HG02759 (cell line): ENCODE data around the gene DNM2.
"Not testable (repeated sequence)": the region's sequence is repeated elsewhere in the genome, so short reads cannot be mapped to it uniquely, and the experiment has no call there.

ENCODE experiments used
- ATAC-seq: cut with Tn5 transposase; IDR thresholded peaks from one replicate; pipeline ENCODE4 v1.9.1; 2021; ENCODE audit warnings: mild to moderate bottlenecking, moderate library complexity; ENCODE audit not compliant: unreplicated experiment

DNM2 gene

DNA sequence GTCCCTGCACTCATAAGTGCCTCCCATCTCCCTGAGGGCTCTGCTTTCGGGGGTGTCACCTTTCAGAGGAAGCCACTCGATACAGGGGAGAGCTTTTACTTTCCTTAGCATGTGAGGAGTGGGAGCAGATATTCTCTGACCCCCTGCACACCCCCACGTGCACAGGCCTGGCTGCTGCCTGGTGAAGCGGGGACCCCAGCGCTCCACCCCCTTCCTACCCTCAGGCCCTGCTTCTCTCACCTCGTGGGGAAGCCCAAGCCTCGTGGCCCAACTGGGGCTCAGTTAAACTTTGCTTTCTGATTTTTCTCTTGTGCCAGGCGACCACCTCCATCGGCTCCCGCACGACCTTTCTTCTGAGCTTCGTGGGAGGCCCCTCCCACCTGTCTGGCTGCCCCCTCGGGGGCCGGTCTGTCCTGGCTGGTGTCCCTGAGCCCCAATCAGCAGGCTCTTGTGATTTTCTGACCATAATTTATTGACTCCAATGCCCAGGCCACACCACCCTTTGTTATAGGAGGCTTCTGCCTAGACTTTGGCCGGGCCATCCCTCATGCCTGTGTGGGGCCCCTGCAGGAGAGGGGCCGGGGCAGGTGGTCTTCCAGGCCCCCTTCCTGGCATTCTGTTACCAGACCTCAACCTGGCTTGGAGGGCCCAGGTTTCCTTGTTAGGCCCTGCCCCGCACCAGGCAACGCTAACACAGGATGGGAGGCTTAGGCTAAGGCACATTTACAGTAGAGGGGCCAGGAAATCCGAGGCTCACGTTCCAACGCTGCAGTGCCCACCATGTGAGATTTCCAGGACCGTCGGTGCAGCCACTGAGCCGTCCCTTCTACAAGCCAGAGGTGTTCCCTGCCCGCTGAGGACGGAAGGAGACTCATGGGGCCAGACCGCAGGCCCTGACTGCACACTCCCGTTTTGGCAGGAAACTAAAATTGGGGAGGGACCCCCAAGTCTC is 114.4 kb downstream of the DNM2 start:
- ATAC-seq, result no peak

DNA sequence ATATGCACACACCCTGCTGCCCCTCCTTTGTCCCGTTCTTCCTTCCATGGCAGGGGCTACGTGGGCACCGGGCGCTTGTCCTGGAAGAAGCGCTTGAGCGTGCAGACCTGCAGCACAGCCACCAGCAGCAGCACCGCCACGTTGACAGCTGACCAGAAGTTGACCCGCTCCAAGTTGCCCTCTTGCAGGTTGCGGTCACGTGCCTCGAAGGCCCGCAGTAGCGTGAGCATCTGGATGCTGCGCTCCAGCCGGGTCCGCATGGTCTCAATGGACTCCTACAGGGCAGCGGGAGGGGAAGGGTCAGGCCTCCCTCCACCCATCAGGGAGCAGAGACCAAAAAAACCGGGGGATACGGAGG is 115.0 kb downstream of the DNM2 start:
- no peak for ATAC-seq

DNA sequence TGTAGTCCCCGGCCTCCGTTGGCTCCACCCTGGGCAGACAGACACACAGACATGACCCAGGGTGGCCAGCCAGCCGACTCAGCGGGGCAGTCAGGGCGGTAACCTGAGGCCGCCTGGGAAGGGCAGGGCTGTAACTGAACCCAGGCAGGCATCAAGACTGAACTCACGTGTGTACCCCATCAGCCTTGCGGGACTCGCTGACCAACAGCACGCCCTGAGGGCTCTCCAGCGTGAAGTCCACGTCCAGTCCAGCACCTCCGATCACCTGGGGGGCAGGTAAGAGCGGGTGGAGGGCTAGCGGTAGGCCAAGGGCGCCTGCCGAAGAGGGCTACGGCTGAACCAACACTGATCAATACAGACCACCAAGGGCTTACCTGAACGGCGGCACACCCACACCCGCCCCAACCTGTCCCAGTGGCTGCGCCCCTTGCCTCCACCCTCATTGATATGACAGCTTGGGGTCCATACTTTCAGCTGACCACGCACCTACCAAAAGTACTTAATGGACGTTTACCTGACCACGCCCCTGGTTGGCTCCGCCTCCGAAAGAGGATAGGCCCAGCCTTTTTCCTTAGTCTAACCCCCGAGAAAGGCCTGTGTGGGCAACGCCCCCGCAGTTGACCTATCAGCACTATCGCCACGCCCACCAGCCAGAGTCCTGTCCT is 117.3 kb downstream of the DNM2 start:
- peak; percentile 4 for ATAC-seq

DNA sequence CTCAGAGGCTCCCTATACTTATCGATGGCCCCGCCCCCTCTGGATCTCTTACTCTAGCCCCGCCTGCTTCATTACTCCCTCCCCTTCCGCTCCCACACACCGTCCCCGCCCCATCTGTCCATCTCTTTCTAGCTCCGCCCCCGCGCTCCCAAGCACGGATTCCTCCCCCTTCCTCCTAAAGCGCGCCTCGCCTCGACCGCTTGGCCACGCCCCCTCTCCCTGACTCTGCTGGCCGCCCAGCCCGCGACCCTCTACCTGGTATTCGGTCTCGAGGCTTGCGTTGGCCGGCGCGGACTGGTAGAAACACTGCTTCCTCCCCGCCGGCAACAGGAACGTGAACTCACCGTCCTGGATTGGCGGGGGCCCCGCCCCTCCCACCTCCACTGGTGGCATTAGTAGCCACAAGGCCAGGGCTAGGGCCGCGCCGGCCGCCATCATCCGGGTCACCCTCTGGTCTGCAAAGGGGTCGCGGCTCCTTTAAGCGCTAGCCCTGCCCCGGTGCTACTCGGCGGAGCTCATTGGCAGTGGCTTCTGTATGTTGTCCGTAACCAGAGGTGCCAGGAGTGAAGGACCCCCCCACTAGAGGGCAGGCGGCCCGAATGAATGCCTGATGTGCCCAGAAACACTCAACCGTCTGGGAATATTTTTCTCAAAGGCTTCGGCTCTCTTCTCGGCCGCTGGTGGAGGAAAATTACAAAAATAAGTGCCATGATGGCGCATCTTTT is 118.0 kb downstream of the DNM2 start, which contains the start of gene TMED1:
Gene TMED1 (minus strand): TSS at position 459 of the 725 bp plus-strand sequence. CDS start 21 bp downstream, at position 438.
- peak; percentile 78 for ATAC-seq

DNA sequence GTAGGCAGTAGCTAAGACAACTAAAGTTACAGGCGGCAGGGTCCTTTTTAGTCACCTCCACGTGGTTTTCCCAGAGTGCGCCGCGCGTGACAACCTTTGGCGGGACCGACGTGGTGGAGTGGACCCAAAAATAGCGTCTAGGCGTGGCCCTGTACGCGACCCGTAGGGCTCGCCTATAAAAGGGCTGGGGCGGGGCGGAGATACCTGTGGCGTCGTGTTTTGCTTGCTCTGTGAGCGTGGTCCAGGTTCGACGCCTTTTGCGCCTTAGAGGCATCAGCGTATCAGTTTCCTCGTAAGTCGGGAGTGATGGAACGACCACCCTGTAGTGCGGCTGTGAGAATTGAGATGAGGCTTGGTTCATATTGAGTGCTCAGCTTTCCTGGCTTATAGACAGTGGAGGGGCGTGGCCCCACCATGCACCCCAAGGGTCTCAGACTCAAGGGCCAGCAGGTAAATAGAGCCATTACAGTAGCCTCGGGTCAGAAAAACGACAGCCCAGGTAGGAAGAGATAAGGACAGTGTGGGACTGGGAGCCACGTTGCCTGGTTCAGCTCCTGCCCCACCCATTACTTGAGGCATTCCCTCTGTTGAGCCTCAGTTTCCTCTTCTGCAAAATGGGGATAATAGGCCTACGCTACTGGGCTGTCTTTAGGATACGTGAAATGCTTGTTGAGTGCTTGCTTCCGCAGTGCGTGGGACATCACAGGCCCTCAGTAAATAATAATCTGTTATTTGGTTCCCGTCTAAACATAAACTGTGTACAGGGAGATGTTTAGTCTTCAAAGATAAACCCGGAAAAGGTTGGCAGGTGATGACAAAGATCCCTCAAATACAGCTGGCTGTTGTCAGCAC is 118.8 kb downstream of the DNM2 start:
- peak; percentile 18 for ATAC-seq

DNA sequence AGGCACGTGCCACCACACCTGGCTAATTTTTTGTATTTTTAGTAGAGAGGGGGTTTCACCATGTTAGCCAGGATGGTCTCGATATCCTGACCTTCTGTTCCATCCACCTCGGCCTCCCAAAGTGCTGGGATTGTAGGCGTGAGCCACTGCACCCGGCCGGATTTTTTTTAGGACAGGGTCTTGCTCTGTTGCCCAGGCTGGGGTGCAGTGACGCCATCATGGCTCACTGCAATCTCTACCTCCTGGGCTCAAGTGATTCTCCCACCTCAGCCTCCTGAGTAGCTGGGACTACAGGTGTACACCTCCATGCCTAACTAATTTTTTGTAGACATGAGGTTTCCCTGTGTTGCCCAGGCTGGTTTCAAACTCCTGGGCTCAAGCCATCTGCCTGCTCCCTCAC is 119.8 kb downstream of the DNM2 start:
- not testable (repeated sequence) for ATAC-seq

DNA sequence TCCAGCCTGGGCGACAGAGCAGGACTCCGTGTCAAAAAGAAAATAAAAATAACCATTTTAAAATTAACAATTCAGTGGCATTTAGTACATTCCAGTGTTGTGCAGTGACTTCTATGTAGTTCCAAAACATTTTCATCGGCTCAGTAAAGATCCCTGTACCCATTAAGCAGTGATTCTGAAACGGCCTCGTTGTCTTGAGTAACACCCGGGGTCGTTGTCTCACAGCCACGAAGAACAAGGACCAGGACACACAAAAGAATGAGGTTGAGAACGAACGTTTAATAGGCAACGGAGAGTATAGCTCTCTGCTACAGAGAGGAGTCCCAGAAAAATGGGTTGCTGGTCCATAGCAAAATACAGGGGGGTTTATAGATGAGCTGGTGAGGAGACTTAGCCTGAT is 120.5 kb downstream of the DNM2 start:
- no peak for ATAC-seq

DNA sequence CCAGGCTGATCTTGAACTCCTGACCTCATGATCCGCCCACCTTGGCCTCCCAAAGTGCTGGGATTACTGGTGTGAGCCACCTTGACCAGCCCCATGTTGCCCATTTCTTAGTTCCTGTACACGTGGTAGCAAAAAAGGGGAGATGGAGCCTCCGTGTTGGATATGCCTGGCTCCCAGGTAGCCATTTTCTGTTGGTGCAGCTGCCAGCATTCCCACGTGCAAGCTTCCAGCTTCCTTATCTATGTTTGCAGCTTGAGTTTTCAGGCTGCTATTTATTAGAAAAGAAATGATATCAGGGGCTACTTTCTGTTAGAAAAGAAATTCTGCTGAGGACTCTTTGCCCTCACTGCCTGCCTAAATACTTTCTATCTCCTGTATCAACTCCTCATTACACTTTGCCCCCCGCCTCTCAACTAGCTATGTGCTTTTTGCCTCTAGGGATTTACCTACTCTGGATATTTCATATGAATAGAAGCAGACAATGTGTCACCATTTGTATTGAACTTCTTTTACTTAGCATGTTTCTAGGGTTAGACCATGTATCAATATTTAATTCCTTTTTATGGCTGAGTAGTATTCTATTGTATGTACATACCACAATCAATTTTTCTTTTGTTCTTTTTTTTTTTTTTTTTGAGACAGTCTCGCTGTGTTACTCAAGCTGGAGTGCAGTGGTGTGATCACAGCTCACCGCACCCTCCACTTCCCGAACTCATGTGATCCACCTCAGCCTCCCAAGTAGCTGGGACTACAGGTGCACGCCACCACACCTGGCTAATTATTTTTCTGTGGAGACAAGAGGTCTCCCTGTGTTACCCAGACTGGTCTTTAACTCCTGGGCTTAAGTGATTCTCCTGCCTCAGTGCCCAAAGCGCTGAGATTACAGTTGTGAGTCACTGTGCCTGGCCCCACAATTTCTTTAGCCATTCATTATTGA is 121.5 kb downstream of the DNM2 start:
- no peak for ATAC-seq

DNA sequence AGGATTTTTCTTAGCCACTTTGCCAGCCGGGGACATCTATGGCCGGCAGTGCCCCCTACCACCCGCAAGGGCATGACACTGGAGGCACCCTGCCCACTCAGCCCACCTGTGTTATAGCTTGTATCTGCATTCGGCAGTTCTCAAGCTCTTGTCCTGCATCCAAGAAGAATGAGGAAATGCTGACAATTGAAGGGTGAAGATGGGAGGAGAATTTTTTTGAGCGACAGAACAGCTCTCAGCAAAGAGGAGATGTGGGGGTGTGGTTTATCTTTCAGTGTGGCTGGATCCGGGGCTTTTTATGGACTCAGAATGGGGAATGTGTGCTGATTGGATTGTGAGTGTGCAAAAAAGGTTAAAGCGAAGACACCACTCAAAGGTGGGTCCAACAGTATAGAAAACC is 124.9 kb downstream of the DNM2 start:
- ATAC-seq, result no peak

DNA sequence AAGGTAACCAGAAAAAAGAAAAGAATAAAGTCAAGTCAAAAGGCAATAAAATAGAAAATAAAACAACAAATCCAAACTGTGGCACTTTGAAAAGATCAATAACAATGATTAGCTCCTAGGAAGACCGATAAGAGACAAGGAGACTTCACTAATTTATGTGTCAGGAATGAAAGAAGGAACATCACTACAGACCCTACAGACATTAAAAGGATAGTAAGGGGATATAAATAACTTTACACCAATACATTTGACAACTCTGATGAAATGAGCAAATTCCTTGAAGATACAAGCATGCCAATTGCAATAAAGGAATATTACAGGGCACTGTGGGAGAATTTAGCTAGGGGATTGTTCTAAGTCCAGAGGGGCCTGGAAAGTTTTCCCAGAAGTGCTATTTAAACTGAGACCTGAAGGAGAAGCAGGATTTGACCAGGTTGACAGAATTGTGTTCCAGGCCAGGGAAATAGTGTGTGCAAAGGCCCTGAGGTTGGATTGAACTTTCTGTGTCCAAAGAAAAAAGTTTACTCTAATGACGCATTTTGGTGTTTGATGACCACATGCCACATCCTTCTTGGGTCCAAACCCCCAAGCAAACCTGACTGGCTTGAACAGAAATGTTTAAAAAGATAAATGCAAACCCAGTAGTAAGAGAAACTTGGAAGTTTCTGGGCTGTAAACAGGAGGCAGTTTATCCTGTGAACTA is 128.8 kb downstream of the DNM2 start:
- no peak for ATAC-seq

DNA sequence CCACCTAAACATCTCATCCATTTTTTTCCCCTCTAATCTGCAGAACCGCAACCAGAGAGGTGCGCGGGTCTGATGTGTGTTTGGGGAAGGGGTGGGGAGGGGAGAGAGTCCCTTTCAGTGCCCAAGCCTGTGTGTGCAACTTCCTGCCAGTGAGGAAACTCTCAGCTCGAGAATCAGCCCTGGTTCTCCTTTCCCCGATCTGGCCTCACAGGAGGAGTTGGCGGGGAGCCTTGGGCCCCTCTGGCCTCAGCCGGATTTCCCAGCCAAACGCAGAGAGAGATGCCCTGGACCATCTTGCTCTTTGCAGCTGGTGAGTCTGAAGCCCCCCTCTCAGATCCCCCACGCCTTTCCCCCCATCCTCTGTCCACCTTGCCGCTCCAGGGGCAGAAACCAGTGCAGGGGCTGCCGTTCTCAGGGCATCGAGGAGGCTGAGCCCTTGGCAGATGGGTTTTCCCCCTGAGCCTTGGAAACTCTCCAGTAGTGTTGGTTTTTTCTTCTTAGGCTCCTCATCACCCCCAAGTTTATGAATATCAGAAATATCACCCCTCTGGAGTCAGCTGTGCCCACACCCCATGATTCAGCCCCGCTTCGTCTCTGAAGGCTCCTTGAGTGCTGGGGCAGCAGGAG is 130.5 kb downstream of the DNM2 start, which contains the start of gene C19orf38:
Gene C19orf38 (plus strand): TSS at position 186 of the 627 bp plus-strand sequence. CDS start 94 bp downstream, at position 280.
- no peak for ATAC-seq

DNA sequence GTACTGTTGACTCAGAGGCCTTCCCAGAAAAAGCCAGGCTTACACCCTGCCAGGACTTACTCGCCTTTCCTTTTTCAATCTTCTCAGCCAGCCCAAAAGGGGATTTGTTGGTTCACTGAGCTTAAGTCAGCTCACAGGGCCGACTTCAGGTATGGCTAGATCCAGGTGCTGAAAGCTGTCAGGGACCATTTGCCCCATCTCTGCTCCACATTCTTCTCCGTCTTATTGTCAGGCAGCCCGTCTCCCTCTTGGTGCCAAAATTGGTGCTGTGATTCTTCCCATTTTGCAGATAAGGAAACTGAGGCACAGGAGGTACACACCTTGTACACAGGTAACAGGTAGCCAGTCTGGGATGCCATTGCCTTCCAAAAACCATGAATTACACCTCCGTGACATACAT is 132.8 kb downstream of the DNM2 start:
- no peak for ATAC-seq

DNA sequence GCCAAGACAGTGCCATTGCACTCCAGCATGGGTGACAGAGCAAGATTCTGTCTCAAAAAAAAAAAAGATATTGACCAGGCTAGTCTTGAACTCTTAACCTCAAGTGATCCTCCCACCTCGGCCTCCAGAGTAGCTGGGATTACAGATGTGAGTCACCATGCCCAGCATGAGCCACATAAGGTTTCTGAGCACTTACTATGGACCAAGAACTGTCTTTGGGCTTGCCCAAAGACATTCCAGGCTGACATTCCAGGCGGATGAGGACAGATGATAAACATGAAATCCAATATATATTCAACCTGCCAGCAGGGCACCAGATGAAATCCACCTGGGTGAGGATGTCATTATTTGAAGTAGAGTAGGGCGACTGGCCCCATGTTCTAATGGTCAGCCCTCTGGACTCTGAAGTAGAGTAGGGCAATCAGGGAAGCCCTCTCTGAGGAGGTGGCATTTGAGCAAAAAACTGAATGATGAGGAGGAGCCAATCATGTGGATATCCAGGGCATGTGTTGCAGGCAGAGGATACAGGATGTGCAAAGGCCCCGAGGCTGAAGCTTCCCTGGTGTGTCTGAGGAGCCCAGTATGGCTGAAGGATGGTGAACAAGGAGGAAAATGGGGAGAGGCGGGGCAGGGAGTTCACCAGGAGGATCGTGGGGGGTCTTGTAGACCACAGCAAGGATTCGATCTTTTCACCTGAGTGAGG is 134.4 kb downstream of the DNM2 start:
- ATAC-seq, result no peak

DNA sequence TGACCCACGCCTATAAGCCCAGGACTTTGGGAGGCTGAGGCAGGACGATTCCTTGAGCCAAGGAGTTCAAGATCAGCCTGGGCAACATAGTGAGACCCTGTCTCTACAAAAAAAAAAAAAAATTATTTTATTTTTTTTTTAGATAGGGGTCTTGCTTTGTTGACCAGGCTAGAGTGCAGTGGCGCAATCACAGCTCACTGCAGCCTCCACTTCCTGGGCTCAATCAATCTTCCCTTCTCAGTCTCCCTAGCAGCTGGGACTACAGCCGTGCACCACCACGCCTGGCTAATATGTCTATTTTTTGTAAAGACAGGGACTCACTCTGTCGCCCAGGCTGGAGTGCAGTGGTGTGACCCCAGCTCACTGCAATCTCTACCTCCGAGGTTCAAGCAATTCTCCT is 135.1 kb downstream of the DNM2 start:
- no peak for ATAC-seq

DNA sequence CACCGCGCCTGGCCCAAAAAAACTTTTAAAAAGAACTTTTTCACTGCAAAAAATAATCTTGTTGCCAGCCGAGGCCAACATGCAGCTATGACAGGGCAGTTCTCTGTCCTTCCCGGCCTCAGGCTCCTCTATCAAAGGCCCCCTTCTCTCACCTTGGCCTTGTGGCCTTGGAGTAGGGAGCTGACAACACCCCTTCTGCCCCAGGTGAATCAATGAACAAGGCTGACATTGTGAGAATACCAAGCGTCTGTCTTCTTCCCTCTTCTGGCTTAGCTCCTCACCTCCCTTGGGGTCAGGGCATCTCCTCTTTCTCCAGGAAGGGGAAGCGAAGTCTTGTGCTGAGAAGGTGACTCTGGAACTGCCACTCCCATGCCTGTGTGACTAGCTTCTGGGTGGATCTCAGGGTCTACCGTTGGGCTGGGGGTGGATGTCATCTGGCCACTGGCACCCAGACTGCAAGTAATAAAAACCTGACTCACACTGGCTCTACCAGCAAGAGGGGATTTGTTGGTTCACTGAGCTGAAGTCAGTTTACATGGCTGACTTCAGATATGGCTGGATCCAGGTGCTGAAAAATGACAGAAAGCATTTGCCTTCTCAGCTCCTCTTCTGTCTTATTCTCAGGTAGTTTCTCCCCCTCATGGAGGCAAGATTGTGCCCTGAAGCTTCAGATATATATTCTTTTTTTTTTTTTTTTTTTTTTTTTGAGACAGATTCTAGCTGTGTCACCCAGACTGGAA is 136.6 kb downstream of the DNM2 start:
- ATAC-seq, result no peak

DNA sequence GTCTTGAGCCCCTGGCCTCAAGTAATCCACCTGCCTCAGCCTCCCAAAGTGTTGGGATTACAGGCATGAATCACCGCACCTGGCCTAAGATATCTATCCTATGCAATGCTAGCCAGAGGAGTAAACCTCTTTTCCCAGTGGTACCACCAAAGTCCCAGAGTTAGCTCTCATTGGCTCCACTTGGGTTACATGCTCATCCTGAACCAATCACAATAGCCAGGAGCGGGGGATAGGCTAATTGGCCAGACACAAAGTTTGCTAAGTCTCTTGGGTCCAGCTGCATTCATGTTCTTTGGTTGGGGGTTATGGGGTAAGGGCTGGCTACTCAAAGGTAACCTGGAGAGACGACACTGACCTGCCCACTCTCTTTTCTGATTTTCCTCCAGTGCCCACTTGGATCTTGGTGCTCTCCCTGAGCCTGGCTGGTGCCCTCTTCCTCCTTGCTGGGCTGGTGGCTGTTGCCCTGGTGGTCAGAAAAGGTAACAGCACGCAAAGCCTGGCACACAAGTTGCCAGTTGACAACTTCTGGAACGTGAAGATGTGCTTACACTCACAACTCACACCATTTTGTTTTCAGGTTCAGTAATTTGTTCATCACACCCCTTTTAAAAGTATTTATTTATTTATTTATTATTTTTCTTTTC is 138.1 kb downstream of the DNM2 start:
- ATAC-seq, result no peak
